SU-DHL-6 (cell line): ENCODE measurements around the gene POLR3B.

Source experiments
- H2AFZ ChIP-seq: fragments of 200-600 bp; sonication (generic); 2 replicates; pipeline ENCODE4 v1.6.1; 2014; ENCODE audit warnings: low read depth, mild to moderate bottlenecking, moderate library complexity, mixed read lengths, antibody characterized with exemption, low read length; ENCODE audit not compliant: severe bottlenecking
- H3F3A ChIP-seq: fragments of 200-600 bp; shearing (Covaris generic); 2 replicates; pipeline ENCODE4 v1.6.0; 2016; ENCODE audit warnings: antibody characterized with exemption, mild to moderate bottlenecking; ENCODE audit not compliant: insufficient read depth
- H3K27ac ChIP-seq: fragments of 200-600 bp; sonication (generic); 2 replicates; pipeline ENCODE4 v1.5.1; 2016; ENCODE audit warnings: low read depth, mild to moderate bottlenecking, low read length, moderate library complexity, mixed read lengths
- H3K27me3 ChIP-seq: fragments of 200-600 bp; sonication (generic), shearing (Covaris generic); 2 replicates; pipeline ENCODE4 v1.6.0; 2014; ENCODE audit warnings: mild to moderate bottlenecking, low read length
- H3K36me3 ChIP-seq: fragments of 200-600 bp; sonication (generic); 2 replicates; pipeline ENCODE4 v1.6.1; 2014; ENCODE audit warnings: mild to moderate bottlenecking, low read length, mixed read lengths
- H3K4me2 ChIP-seq: fragments of 300-600, 200-600 bp; shearing (Covaris generic), sonication (generic); 2 replicates; pipeline ENCODE4 v1.6.0; 2014; ENCODE audit warnings: low read length, low read depth, mild to moderate bottlenecking; ENCODE audit not compliant: poor library complexity, severe bottlenecking
- H3K4me3 ChIP-seq: fragments of 200-600 bp; sonication (generic); 2 replicates; pipeline ENCODE4 v1.5.1; 2014; ENCODE audit warnings: antibody characterized with exemption, low read length, mild to moderate bottlenecking, mixed read lengths; ENCODE audit not compliant: insufficient read depth, poor library complexity, severe bottlenecking
- H3K79me2 ChIP-seq: fragments of 200-600 bp; sonication (generic); 2 replicates; pipeline ENCODE4 v1.6.1; 2014; ENCODE audit warnings: mild to moderate bottlenecking, low read length, moderate library complexity; ENCODE audit not compliant: insufficient read depth
- H3K9ac ChIP-seq: fragments of 200-600 bp; sonication (generic); 2 replicates; pipeline ENCODE4 v1.7.0; 2014; ENCODE audit warnings: mild to moderate bottlenecking, low read length
- H3K9me2 ChIP-seq: fragments of 200-600 bp; sonication (generic); replicated peaks from 2 replicates; pipeline ENCODE4 v1.6.1; 2014; ENCODE audit warnings: low read length; ENCODE audit not compliant: insufficient read depth
- H3K9me3 ChIP-seq: fragments of 200-600 bp; sonication (generic); 2 replicates; pipeline ENCODE4 v1.6.1; 2014; ENCODE audit warnings: low read length, mixed read lengths; ENCODE audit not compliant: insufficient read depth
- H4K20me1 ChIP-seq: fragments of 200-600 bp; sonication (generic); 2 replicates; pipeline ENCODE4 v1.6.1; 2014; ENCODE audit warnings: low read depth, mild to moderate bottlenecking, antibody characterized with exemption, low read length, moderate library complexity, mixed read lengths
- EZH2phosphoT487 ChIP-seq: fragments of 200-600 bp; sonication (generic), shearing (Covaris generic); conservative IDR thresholded peaks from 2 replicates; pipeline ENCODE4 v1.6.1; 2018; ENCODE audit warnings: mild to moderate bottlenecking, antibody characterized with exemption, low read length, moderate library complexity, mixed read lengths
- TF ChIP-seq, protein P1 (sequence below): fragments of 200-600 bp; sonication (generic); IDR thresholded peaks from one replicate; pipeline ENCODE4 v1.5.1; 2017; ENCODE audit warnings: antibody characterized with exemption, mild to moderate bottlenecking, low read length, moderate library complexity; ENCODE audit not compliant: insufficient read depth, poor library complexity, severe bottlenecking

Gene POLR3B

DNA sequence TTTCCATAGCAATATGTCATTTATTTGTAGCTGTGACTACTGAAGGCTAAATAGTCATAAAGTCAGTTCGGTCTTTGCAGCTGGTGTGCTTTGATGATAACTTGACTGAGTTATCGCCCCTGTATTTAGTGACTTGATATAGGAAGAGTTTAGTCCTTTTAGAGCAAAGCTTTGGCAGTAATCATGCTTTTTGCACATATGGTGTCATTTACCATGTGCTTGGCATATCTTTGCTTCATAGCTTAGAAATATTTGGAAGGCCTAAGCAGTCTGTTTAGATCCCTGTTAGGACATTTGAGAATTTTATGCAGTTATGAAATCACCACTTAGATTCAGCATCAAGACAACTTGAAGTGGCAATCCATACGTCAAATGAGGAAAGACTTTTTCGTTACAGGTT is 31.6 kb downstream of the POLR3B start:
- Histone ChIP-seq H3K4me2 (no peak overlapping the region), H3F3A (peaks cover 5% of the 10 kb centered on the region; the same call in 1 of the 2 replicates), H3K4me3 (no peak overlapping the region), H4K20me1 (no peaks in the 10 kb centered on the region), H3K9ac (no peak overlapping the region), H2AFZ (no peak overlapping the region), H3K27me3 (no peaks in the 10 kb centered on the region), H3K9me3 (no peaks in the 10 kb centered on the region), H3K79me2 (no peaks in the 10 kb centered on the region), H3K27ac (no peak overlapping the region), H3K9me2 (no peaks in the 10 kb centered on the region), H3K36me3 (peaks cover 3% of the 10 kb centered on the region; the same call in 1 of the 2 replicates)
- TF ChIP-seq EZH2phosphoT487: no peak
- TF ChIP-seq, protein P1, sequence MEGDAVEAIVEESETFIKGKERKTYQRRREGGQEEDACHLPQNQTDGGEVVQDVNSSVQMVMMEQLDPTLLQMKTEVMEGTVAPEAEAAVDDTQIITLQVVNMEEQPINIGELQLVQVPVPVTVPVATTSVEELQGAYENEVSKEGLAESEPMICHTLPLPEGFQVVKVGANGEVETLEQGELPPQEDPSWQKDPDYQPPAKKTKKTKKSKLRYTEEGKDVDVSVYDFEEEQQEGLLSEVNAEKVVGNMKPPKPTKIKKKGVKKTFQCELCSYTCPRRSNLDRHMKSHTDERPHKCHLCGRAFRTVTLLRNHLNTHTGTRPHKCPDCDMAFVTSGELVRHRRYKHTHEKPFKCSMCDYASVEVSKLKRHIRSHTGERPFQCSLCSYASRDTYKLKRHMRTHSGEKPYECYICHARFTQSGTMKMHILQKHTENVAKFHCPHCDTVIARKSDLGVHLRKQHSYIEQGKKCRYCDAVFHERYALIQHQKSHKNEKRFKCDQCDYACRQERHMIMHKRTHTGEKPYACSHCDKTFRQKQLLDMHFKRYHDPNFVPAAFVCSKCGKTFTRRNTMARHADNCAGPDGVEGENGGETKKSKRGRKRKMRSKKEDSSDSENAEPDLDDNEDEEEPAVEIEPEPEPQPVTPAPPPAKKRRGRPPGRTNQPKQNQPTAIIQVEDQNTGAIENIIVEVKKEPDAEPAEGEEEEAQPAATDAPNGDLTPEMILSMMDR: no peak

DNA sequence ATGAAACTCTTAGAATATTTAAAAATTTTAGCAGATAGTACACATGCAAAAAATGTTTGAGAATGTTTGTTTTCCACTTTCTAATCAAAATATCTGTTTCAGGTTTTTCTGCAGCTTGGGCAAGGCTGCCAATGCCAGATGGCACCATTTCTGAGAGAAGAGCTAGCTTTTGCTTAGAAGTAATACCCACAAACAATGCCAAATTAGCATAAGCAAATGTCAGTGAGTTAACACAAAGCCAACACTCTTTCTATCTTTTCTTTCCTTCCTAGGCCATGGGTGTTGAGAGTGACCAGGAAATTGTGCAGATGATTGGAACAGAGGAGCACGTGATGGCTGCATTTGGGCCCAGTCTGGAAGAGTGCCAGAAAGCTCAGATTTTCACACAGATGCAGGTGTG is 35.2 kb downstream of the POLR3B start:
- H3K4me2 ChIP-seq: no peak overlapping the region
- TF ChIP-seq, protein P1: no peak
- TF ChIP-seq EZH2phosphoT487: no peak
- H3K4me3 ChIP-seq: no peak overlapping the region
- no peaks in the 10 kb centered on the region for H3F3A ChIP-seq
- H4K20me1 ChIP-seq: no peaks in the 10 kb centered on the region
- no peak overlapping the region for H3K27ac ChIP-seq
- H3K9me2 ChIP-seq: no peaks in the 10 kb centered on the region
- peaks cover 6% of the 10 kb centered on the region; the same call in 1 of the 2 replicates for H3K36me3 ChIP-seq
- no peak overlapping the region for H2AFZ ChIP-seq
- no peaks in the 10 kb centered on the region for H3K27me3 ChIP-seq
- no peak overlapping the region for H3K9ac ChIP-seq
- no peaks in the 10 kb centered on the region for H3K9me3 ChIP-seq
- H3K79me2 ChIP-seq: no peaks in the 10 kb centered on the region

DNA sequence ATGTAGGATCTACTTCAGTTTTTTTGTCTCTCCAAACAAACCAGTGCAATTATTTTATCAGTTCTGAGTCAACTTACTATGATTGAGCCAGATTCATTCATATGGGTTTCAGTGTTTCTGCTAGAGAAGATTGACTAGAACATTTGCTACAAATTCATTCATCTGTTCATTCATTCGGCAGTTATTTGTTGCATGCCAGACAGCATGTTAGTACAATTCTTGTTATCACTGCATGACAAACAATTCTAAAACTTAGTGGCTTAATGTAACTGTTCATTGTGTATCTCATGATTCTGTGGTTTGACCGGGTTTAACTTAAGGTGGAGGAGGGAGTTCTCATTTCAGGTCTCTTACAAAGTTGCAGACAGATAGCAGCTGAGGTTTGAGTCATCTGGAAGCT is 52.3 kb downstream of the POLR3B start:
- H4K20me1 ChIP-seq: no peaks in the 10 kb centered on the region

More for the DNA sequence above, 52.3 kb downstream of the POLR3B start:
- H3K4me2 ChIP-seq: no peak overlapping the region
- no peak overlapping the region for H3K9ac ChIP-seq
- no peaks in the 10 kb centered on the region for H3F3A ChIP-seq
- no peak overlapping the region for H2AFZ ChIP-seq
- no peak for TF ChIP-seq EZH2phosphoT487
- TF ChIP-seq, protein P1: no peak
- no peaks in the 10 kb centered on the region for H3K9me3 ChIP-seq
- peaks cover 14% of the 10 kb centered on the region for H3K36me3 ChIP-seq
- H3K9me2 ChIP-seq: no peaks in the 10 kb centered on the region
- H3K27ac ChIP-seq: no peak overlapping the region
- no peaks in the 10 kb centered on the region for H3K79me2 ChIP-seq
- no peak overlapping the region for H3K4me3 ChIP-seq
- no peaks in the 10 kb centered on the region for H3K27me3 ChIP-seq
